H4 (cell line): ENCODE measurements around the gene DISP2. TPM values are rescaled to one million over a fixed set of nuclear protein-coding genes. Genes with fewer than 3 reads are reported as not detected.

Experiments used
- DNase-seq: peaks from one replicate; pipeline ENCODE4 v3.0.0-alpha.2; 2015; ENCODE audit warnings: low spot score
- total RNA-seq: library from RNA; depleted of rRNA; stranded (reverse); fragments of >200 nt; shearing (Covaris generic); gene quantifications from 2 replicates; pipeline ENCODE4 v1.2.3, GENCODE V29; 2014; rRNA removed

DISP2 gene
- total RNA-seq = 0.14 and 0.27 TPM in 2 replicates

DNA sequence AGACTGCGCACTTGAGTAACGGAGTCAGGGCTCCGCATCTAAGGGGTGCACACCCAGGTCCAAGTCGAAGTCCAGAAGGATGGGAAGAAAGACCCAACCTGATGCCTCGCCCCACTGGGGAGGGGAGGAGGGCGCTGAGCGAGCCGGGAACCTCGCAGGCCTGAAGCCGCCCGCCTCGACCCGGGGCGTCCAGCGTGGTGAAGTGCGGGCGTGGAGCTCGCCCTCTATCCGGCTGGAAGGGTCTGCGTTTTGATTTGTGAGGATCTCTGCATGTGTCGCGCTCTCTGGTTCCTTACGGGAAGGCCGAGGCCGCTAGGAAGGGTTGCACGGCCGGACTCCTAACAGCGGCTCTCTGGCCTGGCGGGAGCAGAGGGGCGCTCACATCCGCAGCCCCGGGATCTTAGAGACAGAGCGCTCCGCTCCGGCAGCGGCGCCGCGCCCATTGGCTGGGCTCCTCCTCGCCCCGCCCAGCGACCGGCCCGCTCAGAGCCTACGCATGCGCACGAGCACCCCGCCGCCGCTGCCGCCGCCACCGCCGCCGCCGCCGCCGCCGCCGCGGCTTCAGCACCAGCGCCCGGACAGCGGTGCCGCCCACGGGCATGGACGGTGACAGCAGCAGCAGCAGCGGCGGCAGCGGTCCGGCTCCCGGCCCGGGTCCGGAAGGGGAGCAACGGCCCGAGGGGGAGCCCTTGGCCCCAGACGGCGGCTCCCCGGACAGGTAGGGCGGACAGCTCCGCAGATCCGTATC lies at the start of gene DISP2:
Gene DISP2 (plus strand): TSS at position 497 of the 748 bp plus-strand sequence. CDS start 103 bp downstream, at position 600.
- peak; percentile 56 for DNase-seq

DNA sequence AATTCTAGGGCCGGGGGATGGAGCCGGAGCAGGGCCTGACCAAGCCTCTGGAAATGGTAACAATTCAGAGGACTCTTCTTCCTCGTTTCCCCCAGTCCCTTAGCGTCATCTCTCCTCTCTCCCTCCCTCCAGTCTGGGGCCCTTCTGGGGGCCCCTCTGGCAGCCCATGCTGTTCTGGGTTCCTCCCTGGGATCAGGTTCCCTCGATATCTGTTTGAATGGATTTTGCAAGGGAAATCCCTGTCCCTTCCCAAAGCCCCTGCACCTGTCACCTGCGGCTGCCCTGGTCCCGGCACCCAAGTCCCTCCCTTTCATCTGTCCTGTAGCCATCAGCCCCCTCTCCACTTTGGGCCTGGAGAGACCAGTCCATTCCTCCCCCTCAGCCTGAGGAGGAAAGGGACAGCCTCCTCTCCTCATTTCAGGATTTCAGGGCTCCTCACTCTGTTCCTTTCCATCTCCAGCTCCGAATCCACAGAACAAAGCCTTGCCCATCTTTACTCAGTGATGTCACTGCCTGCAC lies 48.6 kb upstream of the DISP2 start:
- no peak for DNase-seq

GRCh38 chr15:40310001-40310959 lies 47.7 kb upstream of the DISP2 start:
- peak; percentile 50 for DNase-seq

GRCh38 chr15:40310993-40311392 lies 47.0 kb upstream of the DISP2 start:
- no peak for DNase-seq

DNA sequence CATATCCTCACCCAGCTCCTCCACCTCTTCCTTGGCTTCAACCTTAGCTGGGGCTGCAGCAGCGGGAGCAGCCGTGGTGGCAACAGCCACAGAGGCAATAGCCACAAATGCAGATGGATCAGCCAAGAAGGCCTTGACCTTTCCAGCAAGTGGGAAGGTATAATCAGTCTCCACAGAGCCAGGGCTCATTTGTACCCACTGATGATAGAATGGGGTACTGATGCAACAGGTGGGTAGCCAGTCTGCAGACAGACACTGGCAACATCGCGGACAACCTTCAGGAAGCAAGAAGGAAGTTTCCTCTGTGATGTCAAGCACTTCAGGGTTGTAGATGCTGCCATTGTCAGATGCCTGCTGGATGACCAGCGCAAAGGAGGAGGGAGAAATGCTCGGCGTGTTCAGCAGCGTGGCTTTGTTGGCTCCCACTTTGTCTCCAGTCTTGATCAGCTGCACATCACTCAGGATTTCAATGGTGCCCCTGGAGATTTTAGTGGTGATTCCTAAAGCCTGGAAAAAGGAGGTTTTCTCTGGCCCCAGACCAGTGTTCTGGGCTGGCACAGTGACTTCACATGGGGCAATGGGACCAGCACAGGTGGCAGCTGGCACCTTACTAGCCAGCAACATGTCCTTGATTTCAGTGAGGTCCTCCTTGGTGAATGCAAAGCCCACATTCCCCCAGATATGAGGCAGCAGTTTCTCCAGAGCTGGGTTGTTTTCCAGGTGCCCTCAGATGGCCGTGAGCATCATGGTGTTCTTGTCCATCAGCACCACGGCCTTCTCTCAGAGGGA lies 45.5 kb upstream of the DISP2 start:
- DNase-seq = no peak

DNA sequence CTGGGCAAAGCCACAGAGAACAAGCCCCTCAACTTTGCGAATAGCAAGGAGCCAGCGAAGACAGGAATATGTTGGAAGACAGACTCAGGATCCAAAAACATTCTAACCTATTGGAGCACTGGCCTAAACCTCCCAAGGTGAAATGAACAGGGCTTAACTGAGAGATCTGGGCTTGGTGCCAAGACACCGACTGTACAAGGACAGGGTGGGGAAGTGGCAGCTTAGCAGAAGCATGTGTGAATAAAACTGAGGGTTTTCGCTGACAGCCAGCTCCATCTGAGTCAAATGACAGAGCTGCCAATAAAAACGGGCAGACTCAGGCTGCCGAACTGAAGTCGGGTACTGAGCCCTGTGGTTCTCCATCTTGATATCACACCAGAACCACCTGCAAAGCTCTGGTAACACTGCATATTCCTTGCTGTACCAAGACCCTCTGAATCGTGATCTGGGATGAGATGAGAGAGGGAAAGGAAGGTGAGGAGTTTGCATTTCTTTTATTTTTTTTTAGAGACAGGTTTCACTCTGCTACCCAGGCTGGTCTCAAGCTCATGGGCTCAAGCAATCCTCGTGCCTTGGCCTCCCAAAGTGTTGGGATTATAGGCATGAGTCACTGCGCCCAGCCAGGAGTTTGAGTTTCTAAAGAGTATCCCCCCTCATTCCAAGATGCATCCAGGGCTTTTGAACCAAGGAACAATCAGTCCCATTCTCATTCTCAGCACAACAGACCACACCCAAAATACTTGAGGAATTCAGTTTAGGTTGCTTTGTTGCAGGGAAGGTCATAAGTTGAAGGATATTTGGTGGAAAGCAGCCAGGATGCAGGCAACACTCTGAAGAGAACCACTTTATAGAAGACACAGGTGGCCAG lies 44.3 kb upstream of the DISP2 start:
- DNase-seq = peak; percentile 63

DNA sequence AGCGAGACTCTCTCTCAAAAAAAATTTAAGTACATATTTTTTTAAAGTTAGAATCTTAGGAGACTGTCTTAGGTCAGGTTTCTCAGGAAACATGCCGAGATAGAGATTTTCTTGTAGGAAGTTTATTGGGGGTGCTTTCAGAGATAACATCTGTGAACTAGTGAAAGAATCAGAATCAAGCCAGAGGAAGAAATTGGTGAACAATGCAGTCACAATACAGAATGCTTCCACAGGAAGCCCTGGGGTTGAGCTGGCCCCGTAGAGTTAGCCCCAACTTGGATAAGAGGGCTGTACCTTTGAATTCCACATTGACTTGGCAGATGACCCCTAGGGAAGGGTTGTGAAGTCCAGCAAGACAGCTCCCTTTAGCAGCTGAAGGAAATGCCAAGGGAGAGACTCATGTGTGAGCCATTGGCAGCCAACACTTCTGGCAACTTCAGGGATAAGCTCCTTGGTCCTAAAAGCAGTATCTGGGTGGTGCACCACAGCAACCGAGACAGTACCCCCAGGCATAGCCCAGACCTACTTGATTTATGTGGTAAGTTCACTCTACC lies 43.2 kb upstream of the DISP2 start:
- DNase-seq = no peak

- no peak for DNase-seq
Observed at GRCh38 chr15:40316931-40317330, 41.1 kb upstream of the DISP2 start.

GRCh38 chr15:40317580-40317979 lies 40.4 kb upstream of the DISP2 start:
- DNase-seq = no peak

DNA sequence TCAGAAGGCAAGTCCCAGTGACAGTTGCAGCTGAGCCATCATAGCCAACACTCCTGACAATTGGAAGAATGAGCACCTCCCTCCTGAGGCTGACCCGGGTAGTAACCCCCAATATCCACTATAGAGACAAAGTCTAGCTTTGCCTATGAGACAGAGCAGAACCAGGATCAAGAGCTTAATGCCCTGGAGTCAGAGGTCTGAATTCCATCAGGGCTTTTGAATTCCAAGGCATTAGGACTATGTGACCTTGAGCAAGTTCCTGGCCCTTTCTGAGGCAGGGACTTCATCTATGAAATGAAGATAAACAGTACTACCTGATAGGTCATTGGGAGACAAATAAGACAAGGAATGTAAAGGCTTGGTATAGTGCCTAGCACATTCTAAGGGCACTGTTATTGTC lies 37.6 kb upstream of the DISP2 start:
- no peak for DNase-seq

GRCh38 chr15:40320931-40321371 lies 37.1 kb upstream of the DISP2 start:
- peak; percentile 48 for DNase-seq

DNA sequence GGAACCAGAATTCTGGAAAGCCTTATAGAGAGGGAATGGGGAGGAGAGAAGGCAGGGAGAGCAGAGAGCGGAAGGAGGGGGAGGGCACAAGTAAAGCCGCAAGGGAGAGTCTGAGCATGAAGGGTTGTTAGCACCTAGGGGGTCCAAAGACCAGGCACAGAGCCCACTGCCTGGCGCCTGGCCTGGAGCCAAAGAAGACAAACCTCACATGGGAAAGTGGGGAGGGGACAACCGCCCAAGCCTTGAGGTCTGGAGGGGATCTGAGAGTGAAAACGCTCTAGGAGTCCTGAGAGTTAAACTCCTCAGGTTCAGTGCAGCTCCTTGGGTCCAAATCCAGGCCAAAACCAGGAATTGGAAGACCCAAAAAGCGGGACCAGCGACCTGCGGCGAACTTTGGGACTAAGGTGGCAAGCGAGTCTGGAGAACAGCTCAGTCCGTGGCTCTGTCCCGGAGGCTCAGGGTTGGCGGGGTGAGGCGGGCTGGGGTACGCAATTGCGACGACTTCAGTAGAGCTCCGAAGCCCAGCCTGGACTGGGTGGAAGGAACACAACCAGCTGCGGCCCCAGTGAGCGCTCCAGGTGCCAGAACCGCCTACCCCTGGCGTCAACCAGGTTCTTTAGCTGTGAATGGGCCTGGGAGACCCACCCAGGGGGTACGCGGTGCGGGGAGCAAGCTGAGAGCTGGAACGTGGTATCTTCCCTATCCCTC lies 35.3 kb upstream of the DISP2 start:
- DNase-seq = no peak

DNA sequence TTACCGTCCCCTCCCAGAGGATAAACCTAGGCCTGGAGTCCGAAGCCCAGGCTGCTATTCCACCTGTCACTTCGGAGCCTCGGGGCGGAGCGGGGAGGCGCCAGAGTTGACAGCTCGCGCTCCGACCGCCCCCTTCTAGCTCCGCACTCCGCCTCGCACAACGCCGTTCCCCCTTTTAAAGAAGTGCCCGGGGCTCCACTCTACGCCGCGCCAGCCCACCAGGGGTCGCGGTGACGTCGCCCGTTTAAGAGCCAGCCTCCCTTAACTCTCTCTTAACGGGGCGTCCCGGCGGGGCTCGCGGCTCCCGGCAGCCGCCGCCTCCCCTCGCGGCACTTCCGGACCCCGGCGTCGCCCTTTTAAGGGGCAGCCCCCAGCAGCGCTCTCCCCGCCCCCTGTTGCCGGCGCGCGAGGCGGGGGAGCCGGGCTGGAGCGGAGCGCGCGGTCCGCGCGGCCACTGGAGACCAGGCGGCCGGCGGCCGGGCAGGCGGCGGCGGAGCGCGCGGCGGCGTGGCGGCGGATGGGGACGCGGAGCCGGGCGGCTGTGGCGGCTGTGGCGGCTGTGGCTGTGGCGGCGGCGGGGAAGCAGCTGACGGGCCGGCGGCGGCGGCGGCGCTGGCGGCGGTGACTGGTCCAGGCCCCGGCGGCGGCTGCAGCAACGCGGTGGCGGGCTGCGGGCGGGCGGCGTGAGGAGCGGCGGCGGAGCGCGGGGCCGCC lies 34.6 kb upstream of the DISP2 start, which contains the start of gene INAFM2:
Gene INAFM2 (plus strand): TSS at position 454 of the 714 bp plus-strand sequence. CDS start 364 bp downstream, outside the sequence.
- DNase-seq = peak; percentile 77

DNA sequence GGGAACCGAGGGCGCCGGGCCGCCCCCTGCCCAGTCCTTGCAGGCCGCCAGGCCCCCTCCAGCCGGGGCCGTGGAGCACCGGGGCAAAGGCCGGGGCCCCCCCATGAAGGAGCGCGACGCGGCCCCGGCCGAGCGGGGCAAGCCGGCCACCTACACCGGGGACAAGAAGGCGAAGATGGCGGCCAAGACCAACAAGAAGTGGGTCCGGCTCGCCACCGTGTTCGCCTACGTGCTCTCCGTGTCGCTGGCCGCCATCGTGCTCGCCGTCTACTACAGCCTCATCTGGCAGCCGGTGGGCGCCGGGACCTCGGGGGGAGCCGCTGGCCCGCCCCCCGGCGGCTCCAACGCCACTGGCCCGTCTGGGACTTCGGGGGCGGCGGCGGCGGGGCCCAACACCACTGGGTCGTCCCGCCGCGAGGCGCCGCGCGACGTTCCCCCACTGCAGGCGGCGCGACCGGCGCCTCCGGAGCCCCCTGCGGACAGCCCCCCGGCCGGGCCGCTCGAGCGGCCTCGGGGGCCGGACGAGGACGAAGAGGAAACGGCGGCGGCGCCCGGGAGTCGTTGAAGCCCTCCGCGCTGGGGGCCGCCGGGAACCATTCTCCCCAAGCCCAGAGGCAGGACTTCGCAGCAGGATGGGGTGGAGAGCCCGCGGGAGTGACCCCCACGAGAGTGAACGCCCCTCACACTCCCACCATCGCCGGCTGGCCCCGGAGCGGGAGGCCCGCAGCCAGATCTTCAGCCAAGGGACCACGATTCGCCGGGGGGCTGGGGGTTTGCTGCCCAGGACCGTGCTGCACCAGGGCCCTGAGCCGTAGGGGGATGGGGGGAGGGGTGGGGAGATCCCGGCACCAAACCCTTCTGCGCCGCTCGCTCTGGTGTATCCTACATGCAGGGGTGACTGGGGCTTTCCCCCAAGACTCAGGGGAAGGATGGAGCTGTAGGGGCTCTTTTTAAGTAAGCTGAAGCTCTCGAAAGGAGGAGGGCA lies 33.8 kb upstream of the DISP2 start:
- DNase-seq = no peak

DNA sequence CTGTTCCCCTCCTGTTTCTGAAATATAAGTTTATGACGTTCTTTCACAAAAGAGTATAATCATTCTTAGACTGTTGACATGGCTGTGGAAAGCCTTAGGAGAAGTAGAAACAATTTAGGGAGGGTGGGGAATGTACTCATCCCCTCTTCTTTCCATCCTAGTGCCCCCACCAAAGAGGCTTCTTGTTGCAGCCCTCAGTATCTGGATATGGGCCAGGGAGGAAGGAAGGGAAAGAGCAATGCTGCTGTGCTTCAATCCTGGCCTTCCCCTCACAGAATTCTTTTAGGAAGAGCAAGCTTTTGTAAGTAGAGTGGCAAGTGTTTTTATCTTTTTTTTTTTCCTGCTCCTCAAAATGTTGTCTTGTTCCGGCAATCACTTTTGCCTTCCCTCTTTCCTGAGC lies 32.8 kb upstream of the DISP2 start:
- DNase-seq = no peak

DNA sequence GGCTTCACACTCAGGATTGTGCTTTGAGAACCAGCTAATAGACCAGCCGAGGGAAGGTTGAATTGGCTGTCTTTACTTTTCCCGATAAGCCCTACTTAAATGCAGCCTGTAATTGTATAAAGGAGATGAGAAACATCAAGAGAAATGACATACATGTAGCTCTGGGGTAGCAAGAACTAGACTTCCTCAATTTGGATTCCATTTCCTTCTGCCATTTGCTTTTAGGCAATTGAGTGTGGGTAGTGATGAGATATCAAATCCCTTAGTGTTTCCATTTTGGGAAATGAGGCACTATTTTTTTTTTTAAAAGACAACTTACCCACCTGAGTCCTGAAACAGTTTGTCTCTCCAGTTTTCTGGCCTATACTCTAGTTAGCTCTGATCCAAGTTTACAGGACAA lies 32.3 kb upstream of the DISP2 start:
- DNase-seq = no peak

DNA sequence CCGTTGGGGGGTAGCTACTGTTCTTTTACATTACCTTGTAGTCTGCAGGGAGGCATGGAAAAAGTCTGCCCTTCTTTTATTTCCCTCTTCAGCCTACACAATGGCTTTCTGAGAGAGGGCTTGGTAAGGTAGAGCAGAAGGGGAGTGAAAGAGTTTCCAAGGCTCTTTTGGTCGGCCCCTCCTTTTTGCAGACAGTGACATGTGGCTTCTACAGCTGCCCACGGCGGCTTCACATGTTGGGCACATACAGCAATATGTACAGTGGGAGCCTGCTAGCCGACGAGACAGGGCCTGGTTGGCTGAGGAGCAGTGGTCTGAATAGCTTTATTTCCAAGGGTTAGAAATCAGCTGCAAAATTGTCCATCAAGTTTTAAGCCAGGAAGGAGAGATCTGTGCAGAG lies 30.6 kb upstream of the DISP2 start:
- no peak for DNase-seq

DNA sequence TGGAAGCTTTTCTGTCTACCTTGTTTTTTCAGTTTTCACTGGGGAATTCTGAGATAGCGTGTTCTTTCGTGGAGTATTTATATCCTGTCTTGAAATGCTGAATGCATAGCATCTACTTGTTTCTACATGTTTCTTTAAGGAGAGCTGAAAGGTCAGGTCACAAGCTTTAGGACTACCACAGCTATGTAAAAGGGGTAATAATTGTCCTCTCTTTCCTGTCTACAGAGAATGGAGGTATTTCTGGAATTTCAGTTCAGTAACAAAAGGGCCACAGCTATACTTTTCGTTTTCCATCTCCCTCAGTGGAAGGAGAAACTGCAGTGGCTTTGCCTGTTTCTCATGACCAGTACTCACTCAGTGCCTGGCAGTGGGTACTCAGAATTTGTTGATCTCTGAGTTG lies 29.8 kb upstream of the DISP2 start:
- DNase-seq = no peak
